ENCODE measurements around the gene LAD1.

The LAD1 gene

GRCh38 chr1:201418461-201418860 lies 19.3 kb upstream of the LAD1 start:
- no peak for DNase-seq

GRCh38 chr1:201414051-201414738 lies 15.1 kb upstream of the LAD1 start:
- DNase-seq = no peak

GRCh38 chr1:201411292-201411691 lies 12.2 kb upstream of the LAD1 start:
- DNase-seq = no peak

- DNase-seq = no peak
Measured at GRCh38 chr1:201409440-201409839, 10.3 kb upstream of the LAD1 start.

GRCh38 chr1:201408834-201409200 lies 9.7 kb upstream of the LAD1 start:
- DNase-seq = no peak

GRCh38 chr1:201408176-201408833 lies 9.2 kb upstream of the LAD1 start:
- DNase-seq = peak; percentile 76

- DNase-seq = no peak
Measured at GRCh38 chr1:201406831-201407406, 7.8 kb upstream of the LAD1 start.

- DNase-seq = no peak
Measured at GRCh38 chr1:201405484-201405831, 6.3 kb upstream of the LAD1 start.

GRCh38 chr1:201404722-201405483 lies 5.8 kb upstream of the LAD1 start:
- DNase-seq = no peak

GRCh38 chr1:201404055-201404454 lies 4.9 kb upstream of the LAD1 start:
- DNase-seq = peak; percentile 93

GRCh38 chr1:201403359-201403758 lies 4.2 kb upstream of the LAD1 start:
- DNase-seq = no peak

GRCh38 chr1:201401700-201402099 lies 2.6 kb upstream of the LAD1 start:
- peak; percentile 34 for DNase-seq

GRCh38 chr1:201400852-201401230 lies 1.7 kb upstream of the LAD1 start:
- peak; percentile 16 for DNase-seq

GRCh38 chr1:201400212-201400851 lies 1.2 kb upstream of the LAD1 start:
- no peak for DNase-seq

GRCh38 chr1:201399352-201400126 lies 415 bp upstream of the LAD1 start:
- DNase-seq = peak; percentile 24

GRCh38 chr1:201397675-201398074 lies 1.4 kb downstream of the LAD1 start:
- no peak for DNase-seq

GRCh38 chr1:201396861-201397464 lies 2.2 kb downstream of the LAD1 start:
- DNase-seq = no peak

- DNase-seq = no peak
Measured at GRCh38 chr1:201395936-201396335, 3.2 kb downstream of the LAD1 start.

GRCh38 chr1:201394591-201394990 lies 4.5 kb downstream of the LAD1 start:
- no peak for DNase-seq

- no peak for DNase-seq
Measured at GRCh38 chr1:201393076-201393475, 6.0 kb downstream of the LAD1 start.

- no peak for DNase-seq
Measured at GRCh38 chr1:201391651-201392511, 7.2 kb downstream of the LAD1 start.

All from inflammatory macrophage treated with lipopolysaccharide for 4 hours (primary cell).